OCI-LY1 (cell line): ENCODE measurements around the gene NEDD4L.

Source experiments
- CTCF ChIP-seq: fragments of 200-600 bp; sonication (generic), shearing (Covaris generic); IDR thresholded peaks from 2 replicates; pipeline ENCODE4 v1.5.1; 2017; ENCODE audit warnings: mild to moderate bottlenecking, antibody characterized with exemption, low read length, moderate library complexity, mixed read lengths
- EZH2 ChIP-seq: fragments of 200-600 bp; sonication (generic), shearing (Covaris generic); IDR thresholded peaks from 2 replicates; pipeline ENCODE4 v1.8.0; 2017; ENCODE audit warnings: borderline replicate concordance, mixed run types, mild to moderate bottlenecking, antibody characterized with exemption, low read length, moderate library complexity, mixed read lengths

GRCh38 chr18:58397385-58398132, 353.5 kb downstream of the NEDD4L start:
- no peak for TF ChIP-seq EZH2
- TF ChIP-seq CTCF = no peak
